Transverse colon (tissue), 3 donors: Measurements from ENCODE around the gene GMDS.

Experiments
- EP300 ChIP-seq: sonication (generic); formaldehyde crosslinking; IDR thresholded peaks from one replicate; pipeline ENCODE4 v1.6.1; 2017; ENCODE audit warnings: antibody characterized with exemption, low read depth
- POLR2A ChIP-seq: fragments of 450-650 bp; IDR thresholded peaks from one replicate; pipeline ENCODE4 v1.6.1; 2016; ENCODE audit warnings: antibody characterized with exemption, mild to moderate bottlenecking, moderate library complexity
- TF ChIP-seq, protein P1 (sequence below), 5 experiments: fragments of 200-600 bp in 3 of 5; fragments of 450-650 bp in 2 of 5; sonication (generic) in 3 of 5; IDR thresholded peaks; 1 replicate in 2 of 5; 2 replicates in 3 of 5; pipeline ENCODE4 v1.5.1; 2016 to 2017; ENCODE audit warnings: antibody characterized with exemption in 5 of 5, inconsistent platforms in 3 of 5, mild to moderate bottlenecking in 2 of 5, moderate library complexity in 1 of 5

DNA sequence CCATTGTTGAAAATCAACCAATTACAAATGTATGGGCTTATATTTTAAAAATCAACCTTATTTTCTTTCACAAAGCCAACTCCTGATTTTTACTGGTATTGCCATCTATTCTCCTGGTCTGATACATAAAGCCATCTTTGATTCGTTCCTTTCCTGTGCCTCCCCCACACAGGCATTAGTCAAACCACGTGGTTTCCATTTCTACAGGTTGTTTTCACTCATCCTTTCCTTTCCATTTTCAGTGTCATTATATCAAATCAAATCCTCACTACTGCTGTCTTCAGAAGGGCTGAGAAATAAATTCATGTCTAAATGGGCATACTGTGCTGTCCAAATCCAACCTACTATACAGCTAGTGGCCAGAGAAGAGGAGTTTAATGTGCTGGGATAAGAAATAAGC is 354.4 kb downstream of the GMDS start:
- TF ChIP-seq EP300 (no peak), POLR2A (no peak)
- TF ChIP-seq, protein P1, sequence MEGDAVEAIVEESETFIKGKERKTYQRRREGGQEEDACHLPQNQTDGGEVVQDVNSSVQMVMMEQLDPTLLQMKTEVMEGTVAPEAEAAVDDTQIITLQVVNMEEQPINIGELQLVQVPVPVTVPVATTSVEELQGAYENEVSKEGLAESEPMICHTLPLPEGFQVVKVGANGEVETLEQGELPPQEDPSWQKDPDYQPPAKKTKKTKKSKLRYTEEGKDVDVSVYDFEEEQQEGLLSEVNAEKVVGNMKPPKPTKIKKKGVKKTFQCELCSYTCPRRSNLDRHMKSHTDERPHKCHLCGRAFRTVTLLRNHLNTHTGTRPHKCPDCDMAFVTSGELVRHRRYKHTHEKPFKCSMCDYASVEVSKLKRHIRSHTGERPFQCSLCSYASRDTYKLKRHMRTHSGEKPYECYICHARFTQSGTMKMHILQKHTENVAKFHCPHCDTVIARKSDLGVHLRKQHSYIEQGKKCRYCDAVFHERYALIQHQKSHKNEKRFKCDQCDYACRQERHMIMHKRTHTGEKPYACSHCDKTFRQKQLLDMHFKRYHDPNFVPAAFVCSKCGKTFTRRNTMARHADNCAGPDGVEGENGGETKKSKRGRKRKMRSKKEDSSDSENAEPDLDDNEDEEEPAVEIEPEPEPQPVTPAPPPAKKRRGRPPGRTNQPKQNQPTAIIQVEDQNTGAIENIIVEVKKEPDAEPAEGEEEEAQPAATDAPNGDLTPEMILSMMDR (IDR thresholded peaks at IDR 0.05): no peak
